GM18499 (cell line): Measurements from ENCODE around the gene BACH2.
"Not testable (repeated sequence)": the region's sequence is repeated elsewhere in the genome, so short reads cannot be mapped to it uniquely, and the experiment has no call there.

Source experiments
- ATAC-seq: cut with Tn5 transposase; IDR thresholded peaks from one replicate; pipeline ENCODE4 v1.9.1; 2021; ENCODE audit warnings: moderate number of reproducible peaks; ENCODE audit not compliant: insufficient read depth, unreplicated experiment

The BACH2 gene

DNA sequence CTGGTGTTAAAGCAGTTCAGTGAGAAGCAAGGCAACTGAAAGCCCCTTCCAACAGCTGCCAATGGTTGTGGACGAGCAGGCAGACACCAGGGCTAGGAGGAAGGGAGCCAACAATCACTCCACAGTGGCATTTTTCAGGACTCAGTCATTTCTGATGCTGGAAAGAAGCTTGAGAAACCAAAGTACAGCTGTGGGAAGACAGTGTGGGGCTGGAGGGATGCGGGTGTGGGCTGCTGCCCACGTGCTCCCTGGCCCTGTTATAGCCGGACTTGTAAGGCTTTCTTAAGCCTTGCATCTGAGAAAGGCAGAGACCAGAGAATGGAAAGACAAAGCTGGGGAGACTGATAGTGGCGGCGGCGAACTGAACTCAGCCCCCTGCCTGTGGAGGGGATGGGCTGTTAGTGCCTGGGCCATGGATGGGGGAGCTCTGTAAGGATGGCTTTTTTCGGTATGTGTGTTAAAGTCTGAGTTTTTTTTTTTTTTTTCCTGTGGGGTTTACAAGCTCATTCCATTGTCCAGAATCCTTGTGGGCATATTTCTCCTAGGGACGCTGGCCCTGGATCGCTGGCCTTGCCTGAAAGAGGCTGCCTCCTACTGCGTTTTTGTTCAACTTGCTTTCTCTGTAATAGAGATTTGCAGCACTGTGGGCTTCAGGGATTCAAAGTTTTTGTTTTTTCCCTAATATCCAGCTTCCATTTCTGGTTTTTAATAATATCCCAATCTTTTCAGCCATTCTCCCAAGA is 310.7 kb downstream of the BACH2 start:
- no peak for ATAC-seq

DNA sequence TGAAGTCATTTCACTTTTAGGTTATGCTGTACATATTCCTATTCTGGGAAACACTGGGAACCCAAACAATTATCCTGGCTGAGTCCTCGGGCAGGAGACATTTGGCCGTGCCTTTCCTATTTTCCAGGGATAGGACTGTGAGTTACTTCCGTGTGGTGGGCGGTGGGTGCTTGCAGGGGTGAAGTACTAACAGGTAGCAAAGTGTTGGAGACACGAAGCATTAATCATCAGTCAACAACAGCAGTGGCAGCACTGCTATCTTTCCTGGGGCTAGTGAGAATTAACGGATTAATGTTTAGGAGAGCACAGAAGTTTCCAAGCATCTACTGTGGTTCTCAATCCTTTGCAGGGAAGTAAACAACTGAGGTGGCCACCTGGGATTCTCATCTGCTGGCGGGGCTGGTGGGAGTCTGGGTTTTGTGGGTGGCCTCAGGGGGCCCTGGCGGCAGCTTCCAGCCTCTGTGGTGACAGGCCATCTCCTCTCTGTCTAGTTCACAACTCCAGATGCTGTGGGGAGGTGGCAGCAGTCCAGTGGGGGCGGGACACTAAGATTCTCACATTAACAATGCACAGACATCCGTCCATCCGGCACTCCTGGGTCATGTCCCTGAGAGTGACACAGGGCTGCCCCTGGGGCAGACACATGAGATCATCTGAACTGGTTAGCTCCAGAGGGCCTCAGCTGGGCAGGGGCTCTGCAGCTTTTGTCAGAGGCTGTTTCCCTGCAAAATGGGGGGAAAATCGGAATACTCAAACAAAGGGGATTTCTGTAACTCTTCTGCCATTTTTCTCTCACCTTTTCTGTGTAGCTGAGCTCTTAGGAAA is 311.5 kb downstream of the BACH2 start:
- ATAC-seq = no peak

GRCh38 chr6:89980353-89980752 is 316.3 kb downstream of the BACH2 start:
- ATAC-seq = no peak

GRCh38 chr6:89979481-89980119 is 317.0 kb downstream of the BACH2 start:
- ATAC-seq = no peak

DNA sequence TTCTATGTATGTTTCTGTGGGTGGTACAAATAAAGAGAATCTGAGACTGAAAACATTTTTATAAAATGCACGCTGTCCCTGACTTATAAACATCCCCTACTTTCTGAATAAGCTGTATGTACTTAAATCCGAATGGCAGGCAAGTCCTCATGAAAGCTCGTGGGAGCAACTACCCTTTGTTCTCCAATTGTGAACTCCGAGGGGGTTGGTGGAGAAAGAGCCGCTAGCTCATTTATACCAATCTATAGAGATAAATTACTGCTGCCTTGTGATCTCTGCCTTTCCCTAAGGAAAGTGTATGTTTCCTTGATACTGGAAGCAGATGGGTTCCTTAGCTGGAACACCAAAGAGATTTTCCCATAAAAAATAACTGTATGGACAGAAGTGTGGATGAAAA is 317.9 kb downstream of the BACH2 start:
- ATAC-seq = no peak

DNA sequence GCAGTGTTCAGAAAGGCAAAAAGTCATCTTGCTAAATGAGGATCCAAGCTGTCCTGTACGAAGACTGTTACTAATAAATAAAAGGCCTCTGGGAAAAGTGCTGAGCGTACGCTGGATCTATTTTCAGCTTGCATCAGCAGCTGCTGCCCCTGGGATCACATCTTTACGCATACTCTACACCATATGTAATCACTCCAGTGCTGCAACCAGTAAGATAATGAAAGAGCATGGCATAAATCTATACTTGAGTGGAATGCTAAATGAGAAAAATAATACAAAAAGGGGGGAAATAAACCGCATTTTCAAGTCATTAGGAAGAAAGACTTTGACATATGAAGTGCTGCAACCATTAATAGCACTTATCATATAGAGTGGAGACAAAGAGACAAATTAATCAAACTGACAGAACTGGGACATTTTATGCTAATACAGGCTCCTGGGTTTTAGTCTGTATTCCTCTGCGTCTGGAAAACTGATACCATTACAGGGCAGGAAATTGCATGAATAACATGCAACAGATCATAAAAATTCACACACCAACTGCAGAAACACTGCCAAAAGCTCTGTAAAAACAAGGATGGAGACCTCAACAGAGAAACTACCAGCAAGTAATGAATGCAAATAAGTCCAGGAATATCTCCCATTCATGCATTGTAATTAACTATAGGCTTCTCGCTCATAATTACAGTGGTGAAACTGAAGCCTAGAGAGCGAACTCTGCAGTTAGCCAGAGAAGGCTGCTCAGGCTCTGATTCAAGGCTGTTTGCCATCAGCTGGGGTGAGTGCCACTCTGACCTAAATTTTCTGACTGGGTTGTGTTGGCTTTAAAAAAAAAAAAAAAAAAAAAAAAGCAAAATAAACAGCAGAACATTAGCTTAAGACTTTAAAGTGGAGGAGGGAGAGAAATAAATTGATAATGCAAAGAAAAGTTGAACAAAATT is 318.6 kb downstream of the BACH2 start:
- no peak for ATAC-seq

- no peak for ATAC-seq
These were observed 320.0 kb downstream of the BACH2 start for GRCh38 chr6:89976694-89977020.

DNA sequence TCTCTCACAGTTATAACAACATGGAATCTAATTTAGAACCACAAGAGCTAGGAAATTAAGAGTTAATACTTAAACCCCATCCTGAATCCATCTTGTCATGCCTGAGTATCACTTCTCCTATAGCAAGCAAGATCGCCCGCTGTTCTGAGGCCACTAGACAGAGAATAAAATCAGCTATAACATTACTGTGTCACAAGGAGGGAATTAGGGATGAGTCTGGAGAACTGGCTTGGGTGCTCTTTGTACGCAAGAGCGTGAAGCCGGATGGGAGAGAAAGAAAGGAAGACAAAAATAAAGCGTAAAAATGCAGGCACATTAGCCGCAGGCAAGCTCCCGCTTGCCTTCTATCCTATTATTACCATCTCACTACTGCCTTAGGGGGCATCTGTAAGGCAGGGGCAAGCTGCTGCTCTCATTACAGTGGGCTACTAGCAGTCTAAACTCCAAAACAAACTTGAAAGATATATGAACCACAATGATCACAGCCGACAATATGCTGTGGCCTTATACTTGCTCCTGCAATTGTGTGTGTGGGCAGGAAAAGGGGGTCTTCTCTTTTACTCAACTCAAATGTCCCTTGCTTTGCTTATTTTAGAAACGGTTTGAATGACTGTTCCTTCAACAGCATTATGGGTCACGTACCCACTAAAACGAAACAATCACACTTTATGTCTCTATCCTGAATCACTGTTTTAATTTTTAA is 320.5 kb downstream of the BACH2 start:
- ATAC-seq = no peak

GRCh38 chr6:89975366-89975765 is 321.3 kb downstream of the BACH2 start:
- no peak for ATAC-seq

DNA sequence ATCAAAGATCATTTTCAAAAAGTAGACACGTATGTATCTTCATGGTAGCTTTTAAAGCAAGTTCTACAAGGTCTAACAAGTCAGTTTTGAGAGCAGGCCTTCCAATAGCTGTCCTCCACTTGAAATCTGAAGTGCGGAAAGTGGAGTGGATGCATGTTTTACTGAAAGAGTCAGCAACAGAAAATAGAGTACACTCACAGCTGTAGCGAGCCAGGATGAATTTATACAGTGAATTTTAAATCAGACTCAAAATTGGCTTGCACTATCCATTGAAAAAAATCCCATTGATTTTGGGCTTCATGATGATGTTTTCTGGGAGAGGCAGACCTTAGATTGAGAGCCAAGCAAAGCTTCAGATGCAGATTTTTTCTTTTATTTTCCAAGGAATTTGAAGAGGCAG is 321.8 kb downstream of the BACH2 start:
- ATAC-seq = no peak

DNA sequence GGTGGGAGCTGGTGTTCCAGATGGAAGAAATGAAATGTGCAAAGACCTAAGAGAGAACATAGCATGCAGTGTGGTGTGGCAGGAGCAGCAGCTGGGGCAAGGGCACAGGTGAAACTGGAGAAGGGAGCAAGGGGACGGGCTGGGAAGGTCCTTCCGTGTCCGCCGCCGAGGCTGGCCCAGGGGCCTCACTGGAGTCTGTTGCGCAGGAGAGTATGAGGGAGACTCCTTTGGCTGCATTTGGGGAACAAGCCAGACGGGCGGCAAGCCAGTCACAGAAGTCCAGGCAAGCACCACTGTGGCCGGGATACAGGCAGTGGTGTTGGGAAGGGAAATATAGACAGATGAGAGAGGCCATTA is 324.6 kb downstream of the BACH2 start:
- ATAC-seq = no peak

- ATAC-seq = not testable (repeated sequence)
These were observed 325.2 kb downstream of the BACH2 start for GRCh38 chr6:89971338-89972024.

GRCh38 chr6:89970609-89971337 is 325.9 kb downstream of the BACH2 start:
- ATAC-seq = no peak

DNA sequence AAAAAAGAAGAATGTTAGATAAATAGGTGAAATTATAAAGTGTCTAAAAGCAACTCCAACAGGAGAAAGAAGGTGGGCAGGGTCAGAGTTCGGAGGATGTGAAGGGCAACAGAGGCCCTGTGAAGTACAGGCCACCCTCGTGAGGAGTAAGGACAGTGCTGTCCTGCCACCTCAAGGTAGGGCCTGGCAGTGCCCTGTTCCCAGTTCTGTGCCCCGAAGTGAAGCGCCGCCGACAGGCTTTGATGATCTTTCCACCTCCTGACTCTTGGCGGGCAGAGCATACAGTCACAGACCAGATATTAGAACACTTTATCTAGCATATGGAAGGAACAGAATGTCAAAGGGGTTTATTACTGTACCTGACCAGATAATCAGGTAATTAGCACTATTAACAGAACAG is 326.6 kb downstream of the BACH2 start:
- ATAC-seq = no peak

GRCh38 chr6:89966913-89967312 is 329.7 kb downstream of the BACH2 start:
- no peak for ATAC-seq

DNA sequence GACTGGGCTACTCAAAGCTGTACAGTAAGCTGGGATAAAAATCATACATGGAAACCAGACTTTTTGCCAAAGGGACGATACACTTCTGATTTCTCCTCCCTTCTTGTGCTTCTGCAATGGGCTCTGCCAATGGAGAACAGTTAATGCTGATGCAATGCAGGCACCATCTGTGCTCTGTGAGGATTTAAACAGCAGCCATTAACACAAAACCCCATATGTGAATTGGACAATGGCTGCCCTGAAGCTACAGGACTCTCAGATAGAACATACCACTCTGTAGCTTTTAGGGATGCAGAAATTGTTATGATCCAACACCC is 330.5 kb downstream of the BACH2 start:
- ATAC-seq = no peak

DNA sequence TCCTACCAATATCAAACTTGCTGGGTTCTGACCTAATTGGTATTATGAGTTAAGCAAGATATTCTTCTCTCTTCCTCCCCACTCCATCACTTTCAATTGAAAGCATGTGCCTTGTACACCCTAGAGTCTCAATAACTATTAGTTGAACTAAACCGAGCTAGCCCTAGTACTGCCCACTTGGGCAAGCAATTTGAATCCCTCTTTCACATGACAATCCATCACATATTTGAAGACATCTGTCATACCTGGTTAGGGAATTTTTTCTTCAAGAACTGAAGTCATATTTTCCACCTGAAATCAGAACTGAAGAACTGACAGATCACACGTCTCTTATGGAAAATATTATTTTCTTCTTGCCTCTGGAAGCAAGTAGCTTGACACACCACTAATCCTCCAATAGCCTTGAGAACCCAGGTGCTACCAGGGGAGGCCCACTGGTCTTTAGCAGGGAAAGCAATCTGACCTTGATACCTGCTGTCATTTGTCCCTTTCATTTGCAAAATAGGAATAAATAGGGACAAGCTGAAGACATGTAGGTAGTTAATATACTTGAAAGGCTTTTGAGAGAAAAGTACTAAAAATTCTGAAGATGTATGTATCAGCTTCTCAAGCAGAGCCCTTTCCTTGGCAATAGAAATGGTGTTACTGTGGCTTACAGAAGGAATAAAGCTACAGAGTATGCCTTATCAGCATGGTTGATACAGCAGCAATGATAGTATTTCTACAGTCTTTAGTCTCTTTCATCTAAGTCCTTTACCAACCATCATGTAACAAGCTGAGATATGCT is 331.0 kb downstream of the BACH2 start:
- no peak for ATAC-seq

GRCh38 chr6:89963391-89963790 is 333.3 kb downstream of the BACH2 start:
- ATAC-seq = no peak
